K562 (cell line): Measurements from ENCODE around the gene CCDC69. TPM values are rescaled to one million over a fixed set of nuclear protein-coding genes. Genes with fewer than 3 reads are reported as not detected.
A peak's percentile ranks its signal among the peaks of the same experiment; 100 is the strongest.

Source experiments
- ATAC-seq: fragments of 200-7000 bp; cut with Tn5 transposase; 3 replicates; pipeline ENCODE4 v1.9.1; 2020; ENCODE audit warnings: moderate library complexity
- BruUV-seq: library from RNA; stranded (reverse); fragments of 400-500 nt; replicated peaks from 2 replicates; lab custom pipeline; 2021; lab: Mats Ljungman, UMichigan
- CTCF ChIA-PET: fragments of 300-600 bp; formaldehyde crosslinking; extraction: SDS; loops from one replicate; lab custom pipeline; 2021; ENCODE audit warnings: low intra/inter-chr PET ratio; lab: Yijun Ruan, JAX
- POLR2A ChIA-PET: fragments of 300-600, 350-650 bp; sonication (Branson Sonifier 250); formaldehyde crosslinking; extraction: SDS; loops from one replicate; lab custom pipeline; 2021; ENCODE audit warnings: antibody characterized with exemption, inconsistent platforms; lab: Yijun Ruan, JAX
- DNase-seq, 4 experiments: peaks; one replicate each; pipeline versions ENCODE4 v3.0.0 to v3.0.0-alpha.2; 2011 to 2018; ENCODE audit warnings: low spot score in 3 of 4, mixed read lengths in 3 of 4; ENCODE audit errors: extremely low read depth in 1 of 4
- FAIRE-seq: peaks from 2 replicates; lab custom pipeline; 2011; peaks lifted over from hg19 to GRCh38; lab: Jason Lieb, UNC
- H2AFZ ChIP-seq: 2 replicates; pipeline ENCODE4 v1.6.0; 2011; ENCODE audit warnings: low read depth, low read length, control low read depth, inconsistent platforms
- H3K27ac ChIP-seq: fragments of 200-600 bp; 3 replicates; pipeline ENCODE4 v1.8.0; 2011; ENCODE audit warnings: low read depth, mild to moderate bottlenecking, control low read depth, inconsistent platforms, low read length, moderate library complexity, mixed read lengths; ENCODE audit errors: extremely low read depth
- H3K27me3 ChIP-seq, 2 experiments: fragments of 300-600 bp in 1 of 2; 2 replicates in 1 of 2; 3 replicates in 1 of 2; pipeline versions ENCODE4 v1.6.0 to v1.8.0; 2011; ENCODE audit warnings: inconsistent platforms in 2 of 2, low read length in 2 of 2, mild to moderate bottlenecking in 1 of 2, mixed read lengths in 1 of 2, moderate library complexity in 1 of 2; ENCODE audit not compliant: control insufficient read depth in 2 of 2, insufficient read depth in 2 of 2
- H3K36me3 ChIP-seq: fragments of 300-600 bp; 3 replicates; pipeline ENCODE4 v1.8.0; 2011; ENCODE audit warnings: mild to moderate bottlenecking, low read length, inconsistent platforms; ENCODE audit not compliant: control insufficient read depth, insufficient read depth
- H3K4me1 ChIP-seq, 2 experiments: fragments of 200-600 bp in 1 of 2; replicated peaks in 1 of 2; 2 replicates in 1 of 2; 3 replicates in 1 of 2; pipeline versions ENCODE4 v1.5.1 to v1.8.0; 2011; ENCODE audit warnings: inconsistent platforms in 2 of 2, low read length in 2 of 2, mild to moderate bottlenecking in 1 of 2, mixed read lengths in 1 of 2, moderate library complexity in 1 of 2; ENCODE audit not compliant: control insufficient read depth in 2 of 2, insufficient read depth in 2 of 2
- H3K4me2 ChIP-seq: 2 replicates; pipeline ENCODE4 v1.6.1; 2011; ENCODE audit warnings: low read length, control low read depth, inconsistent platforms, mixed read lengths; ENCODE audit not compliant: insufficient read depth
- H3K4me3 ChIP-seq: fragments of 200-600 bp; sonication (generic), shearing (Covaris generic); 2 replicates; pipeline ENCODE4 v1.5.1; 2016; ENCODE audit warnings: control low read depth, inconsistent platforms
- H3K79me2 ChIP-seq: fragments of 200-600 bp; 3 replicates; pipeline ENCODE4 v1.8.0; 2011; ENCODE audit warnings: low read length, inconsistent platforms; ENCODE audit not compliant: control insufficient read depth, insufficient read depth
- H3K9ac ChIP-seq, 2 experiments: 2 replicates each; pipeline versions ENCODE4 v1.6.0 to v1.6.1; 2011; ENCODE audit warnings: low read depth in 2 of 2, low read length in 2 of 2, control low read depth in 1 of 2, inconsistent platforms in 1 of 2, mild to moderate bottlenecking in 1 of 2, mixed read lengths in 1 of 2; ENCODE audit not compliant: insufficient read depth in 1 of 2
- H3K9me1 ChIP-seq: one replicate; pipeline ENCODE4 v1.6.0; 2011; ENCODE audit warnings: inconsistent platforms, mild to moderate bottlenecking, low read length, moderate library complexity; ENCODE audit not compliant: control insufficient read depth, insufficient read depth
- H3K9me3 ChIP-seq: replicated peaks from 2 replicates; pipeline ENCODE4 v1.5.1; 2011; ENCODE audit warnings: low read depth, low read length, inconsistent platforms; ENCODE audit not compliant: control insufficient read depth, insufficient read depth
- H4K20me1 ChIP-seq: replicated peaks from 2 replicates; pipeline ENCODE4 v1.6.1; 2011; ENCODE audit warnings: low read length, inconsistent platforms, mixed read lengths; ENCODE audit not compliant: control insufficient read depth, insufficient read depth
- ZNF121 ChIP-seq: sonication (generic); formaldehyde crosslinking; conservative IDR thresholded peaks from 2 replicates; pipeline ENCODE4 v1.8.0; 2022; ENCODE audit warnings: missing genetic modification reagents
- ZNF699 ChIP-seq: fragments of 250-450 bp; sonication (Bioruptor Pico); IDR thresholded peaks from 2 replicates; pipeline ENCODE4 v1.8.0; 2021; ENCODE audit warnings: mild to moderate bottlenecking, moderate library complexity; ENCODE audit not compliant: insufficient replicate concordance
- whole genome bisulfite sequencing: fragments of 100-300 bp; shearing (Covaris generic); methylation state at CpG from one replicate; pipeline ENCODE4 v1.1.6; 2016; ENCODE audit warnings: low coverage, mixed read lengths; ENCODE audit not compliant: insufficient coverage; ENCODE audit errors: missing lambda C conversion rate; 5-methylcytosine and 5-hydroxymethylcytosine counted together
- in situ Hi-C: fragments of 300-500 bp; cut with MboI; formaldehyde crosslinking; loops from 4 replicates; pipeline ENCODE4 v1.15.0; 2018; ENCODE audit warnings: inconsistent platforms, mixed read lengths
- intact Hi-C: fragments of 100-400 bp; cut with micrococcal nuclease; formaldehyde crosslinking; loops from 2 replicates; pipeline ENCODE4 v1.14.2; 2022
- polyA plus RNA-seq, 8 experiments: library from polyadenylated mRNA; depleted of rRNA in 4 of 8; stranded (reverse) in 5 of 8; unstranded in 3 of 8; fragments of >200 nt; fragmentation: Nextera tagmentation in 2 of 8; fragmentation: Illumina TruSeq in 1 of 8; extraction: Ambion mirVana in 2 of 8; extraction: Trizol in 1 of 8; gene quantifications; 2 replicates each; pipeline versions ENCODE4 v1.2.1 to v1.2.3, GENCODE V29; 2011 to 2014; ENCODE audit warnings: inconsistent platforms in 1 of 8, missing spikeins in 1 of 8
- total RNA-seq, 7 experiments: library from RNA; depleted of rRNA in 6 of 7; stranded (reverse); fragments of >200 nt in 6 of 7; fragmentation: Illumina TruSeq in 2 of 7; extraction: Trizol in 2 of 7; gene quantifications; 2 replicates each; pipeline versions ENCODE4 v1.2.1 to v1.2.3, GENCODE V29; 2011 to 2021; ENCODE audit warnings: low replicate concordance in 1 of 7
- TF ChIP-seq, protein P1 (sequence below): IDR thresholded peaks from 2 replicates; pipeline ENCODE4 v1.6.1; 2016; ENCODE audit warnings: missing genetic modification characterization, missing compliant biosample characterization

CCDC69 gene
- total and polyA plus RNA-seq, 9 of the 15 experiments (the other 6 are each of a cell fraction or from before 2014, with no cell fraction given) = 0.65 to 12.2 (median 7.6) TPM

- 71% methylated on average over 5 of the region's 5 CpGs for WGBS
- ATAC-seq = no peak
- no peaks in the 10 kb centered on the region for H3K9me3 ChIP-seq
- intact Hi-C loops (no loop called here), in situ Hi-C loops (no loop called here)
- BruUV-seq = no TSS peak
- peak; percentile 64 for TF ChIP-seq ZNF121 (CRISPR knock-in tag)
- TF ChIP-seq, protein P1, sequence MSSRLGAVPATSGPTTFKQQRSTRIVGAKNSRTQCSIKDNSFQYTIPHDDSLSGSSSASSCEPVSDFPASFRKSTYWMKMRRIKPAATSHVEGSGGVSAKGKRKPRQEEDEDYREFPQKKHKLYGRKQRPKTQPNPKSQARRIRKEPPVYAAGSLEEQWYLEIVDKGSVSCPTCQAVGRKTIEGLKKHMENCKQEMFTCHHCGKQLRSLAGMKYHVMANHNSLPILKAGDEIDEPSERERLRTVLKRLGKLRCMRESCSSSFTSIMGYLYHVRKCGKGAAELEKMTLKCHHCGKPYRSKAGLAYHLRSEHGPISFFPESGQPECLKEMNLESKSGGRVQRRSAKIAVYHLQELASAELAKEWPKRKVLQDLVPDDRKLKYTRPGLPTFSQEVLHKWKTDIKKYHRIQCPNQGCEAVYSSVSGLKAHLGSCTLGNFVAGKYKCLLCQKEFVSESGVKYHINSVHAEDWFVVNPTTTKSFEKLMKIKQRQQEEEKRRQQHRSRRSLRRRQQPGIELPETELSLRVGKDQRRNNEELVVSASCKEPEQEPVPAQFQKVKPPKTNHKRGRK (tag) = no peak
- TF ChIP-seq ZNF699 (CRISPR knock-in tag) = no peak
- POLR2A ChIA-PET = interaction anchor here (1.6 kb wide), 1 partner anchor 37 kb away, joined by 5 read pairs; no protein-coding TSS in a partner anchor
- H3K27me3 ChIP-seq = no peaks in the 10 kb centered on the region
- no peak for FAIRE-seq
- H2AFZ ChIP-seq = no peak overlapping the region
- no peaks in the 10 kb centered on the region for H3K36me3 ChIP-seq
- no peaks in the 10 kb centered on the region for H4K20me1 ChIP-seq
- H3K9ac ChIP-seq = no peak overlapping the region
- no peaks in the 10 kb centered on the region for H3K9me1 ChIP-seq
- no peak overlapping the region for H3K4me3 ChIP-seq
- H3K27ac ChIP-seq = no peak overlapping the region
- H3K4me2 ChIP-seq = no peak overlapping the region
- no peaks in the 10 kb centered on the region for H3K79me2 ChIP-seq
- H3K4me1 ChIP-seq = peaks cover 7 to 9% of the 10 kb centered on the region in 2 experiments; a peak in 4 of 5 replicates
- no peak for DNase-seq
- CTCF ChIA-PET = no interaction called here
Observed at GRCh38 chr5:151204051-151204450, 19.8 kb downstream of the CCDC69 start.
